ENCODE data around the gene FLOT1.

GRCh38 chr6:30769088-30769852, 26.8 kb upstream of the FLOT1 start:
- no peak for TF ChIP-seq CTCF (conservative IDR thresholded peaks at IDR 0.05; ENCODE audit: low read length)
- no peak for TF ChIP-seq EZH2phosphoT487 (IDR thresholded peaks at IDR 0.05; ENCODE audit: borderline replicate concordance, low read depth, low read length)
